Stimulated activated CD8-positive, alpha-beta memory T cell treated with anti-CD3 and anti-CD28 coated beads, Interleukin-4, amount 100 ng/mL, for 24 hours (primary cell): ENCODE results near the gene TMEM39A.

ENCODE experiments used
- DNase-seq: peaks from one replicate; pipeline ENCODE4 v3.0.0-alpha.2; 2020; ENCODE audit warnings: low read depth

The TMEM39A gene

GRCh38 chr3:119453822-119454221 is 9.6 kb downstream of the TMEM39A start:
- DNase-seq = no peak

GRCh38 chr3:119444590-119444989 is 18.8 kb downstream of the TMEM39A start:
- DNase-seq = no peak

- no peak for DNase-seq
Measured at GRCh38 chr3:119443179-119443578, 20.2 kb downstream of the TMEM39A start.

GRCh38 chr3:119437691-119438258 is 25.6 kb downstream of the TMEM39A start:
- no peak for DNase-seq

- no peak for DNase-seq
Measured at GRCh38 chr3:119436977-119437376, 26.4 kb downstream of the TMEM39A start.

- no peak for DNase-seq
Measured at GRCh38 chr3:119434703-119435102, 28.7 kb downstream of the TMEM39A start.

GRCh38 chr3:119433613-119434325 is 29.6 kb downstream of the TMEM39A start:
- no peak for DNase-seq

- DNase-seq = no peak
Measured at GRCh38 chr3:119428538-119428937, 34.9 kb downstream of the TMEM39A start.

GRCh38 chr3:119427669-119428068 is 35.7 kb downstream of the TMEM39A start:
- no peak for DNase-seq

- DNase-seq = no peak
Measured at GRCh38 chr3:119420196-119420595, 43.2 kb downstream of the TMEM39A start.

GRCh38 chr3:119418641-119419040 is 44.8 kb downstream of the TMEM39A start:
- no peak for DNase-seq

- no peak for DNase-seq
Measured at GRCh38 chr3:119417771-119418512, 45.5 kb downstream of the TMEM39A start.

- no peak for DNase-seq
Measured at GRCh38 chr3:119416873-119417272, 46.5 kb downstream of the TMEM39A start.

GRCh38 chr3:119413603-119414280 is 49.7 kb downstream of the TMEM39A start:
- no peak for DNase-seq

- no peak for DNase-seq
Measured at GRCh38 chr3:119409844-119410243, 53.6 kb downstream of the TMEM39A start.

GRCh38 chr3:119408243-119408950 is 55.0 kb downstream of the TMEM39A start:
- DNase-seq = no peak

GRCh38 chr3:119405315-119405714 is 58.1 kb downstream of the TMEM39A start:
- DNase-seq = no peak

GRCh38 chr3:119403201-119403600 is 60.2 kb downstream of the TMEM39A start:
- no peak for DNase-seq

GRCh38 chr3:119402791-119403190 is 60.6 kb downstream of the TMEM39A start:
- DNase-seq = no peak

GRCh38 chr3:119401503-119402440 is 61.6 kb downstream of the TMEM39A start:
- DNase-seq = no peak

GRCh38 chr3:119401069-119401468 is 62.3 kb downstream of the TMEM39A start:
- DNase-seq = no peak
